HUES6 (cell line): ENCODE data around the gene CFAP54.
A peak's percentile ranks its signal among the peaks of the same experiment; 100 is the strongest.

Experiments
- H3K27ac ChIP-seq: 2 replicates; pipeline ENCODE4 v1.7.0; 2013; ENCODE audit warnings: low read depth, mild to moderate bottlenecking, low read length, inconsistent platforms
- H3K27me3 ChIP-seq: 2 replicates; pipeline ENCODE4 v1.6.1; 2013; ENCODE audit warnings: low read length; ENCODE audit not compliant: control insufficient read depth, insufficient read depth
- H3K36me3 ChIP-seq: 2 replicates; pipeline ENCODE4 v1.6.1; 2013; ENCODE audit warnings: low read length; ENCODE audit not compliant: control insufficient read depth, insufficient read depth
- H3K4me1 ChIP-seq: 2 replicates; pipeline ENCODE4 v1.6.1; 2013; ENCODE audit warnings: low read length; ENCODE audit not compliant: control insufficient read depth, insufficient read depth
- H3K4me3 ChIP-seq: 2 replicates; pipeline ENCODE4 v1.5.1; 2013; ENCODE audit warnings: low read depth, low read length
- H3K9ac ChIP-seq: one replicate; pipeline ENCODE4 v1.6.1; 2013; ENCODE audit warnings: mild to moderate bottlenecking, low read length
- H3K9me3 ChIP-seq: 2 replicates; pipeline ENCODE4 v1.6.1; 2013; ENCODE audit warnings: low read depth, low read length; ENCODE audit not compliant: control insufficient read depth, insufficient read depth

The CFAP54 gene

DNA sequence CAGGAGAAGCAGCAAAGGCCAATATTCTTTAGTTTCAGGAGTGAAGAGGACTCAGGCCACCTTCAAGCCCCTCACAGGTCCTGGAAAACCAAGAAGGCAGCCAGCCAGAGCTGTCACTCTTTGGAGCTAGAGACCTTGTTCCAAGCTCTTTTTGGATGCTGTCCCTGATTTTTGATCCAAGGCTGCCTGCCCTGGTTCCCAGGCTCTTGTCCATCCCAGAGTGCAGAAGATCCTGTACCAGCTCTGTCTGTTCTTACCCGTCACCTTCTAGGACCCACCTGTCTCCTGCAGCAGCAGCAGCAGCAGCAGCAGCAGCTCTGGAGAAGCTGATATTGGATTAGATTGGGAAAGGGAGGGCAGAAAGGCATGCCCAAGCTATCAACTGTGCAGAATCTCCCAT lies 260.6 kb downstream of the CFAP54 start:
- Histone ChIP-seq H3K9ac (peak overlapping the region; percentile 51), H3K27ac (peak overlapping the region; percentile 75), H3K27me3 (no peaks in the 10 kb centered on the region), H3K36me3 (no peaks in the 10 kb centered on the region), H3K4me1 (no peaks in the 10 kb centered on the region), H3K9me3 (no peaks in the 10 kb centered on the region), H3K4me3 (no peak overlapping the region)

- Histone ChIP-seq H3K27ac (no peak overlapping the region), H3K9ac (no peak overlapping the region), H3K4me1 (no peaks in the 10 kb centered on the region), H3K36me3 (no peaks in the 10 kb centered on the region), H3K27me3 (no peaks in the 10 kb centered on the region), H3K9me3 (no peaks in the 10 kb centered on the region), H3K4me3 (no peak overlapping the region)
These were observed 262.2 kb downstream of the CFAP54 start for GRCh38 chr12:96751626-96752025.

GRCh38 chr12:96752211-96752610 lies 262.8 kb downstream of the CFAP54 start:
- Histone ChIP-seq H3K27ac (no peak overlapping the region), H3K9ac (no peak overlapping the region), H3K4me1 (no peaks in the 10 kb centered on the region), H3K27me3 (no peaks in the 10 kb centered on the region), H3K4me3 (no peak overlapping the region), H3K36me3 (no peaks in the 10 kb centered on the region), H3K9me3 (no peaks in the 10 kb centered on the region)

GRCh38 chr12:96766232-96766631 lies 276.9 kb downstream of the CFAP54 start:
- Histone ChIP-seq H3K4me3 (no peak overlapping the region), H3K9me3 (no peaks in the 10 kb centered on the region), H3K36me3 (no peaks in the 10 kb centered on the region), H3K4me1 (no peaks in the 10 kb centered on the region), H3K27ac (no peak overlapping the region), H3K27me3 (no peaks in the 10 kb centered on the region), H3K9ac (no peak overlapping the region)

GRCh38 chr12:96769400-96769799 lies 280.0 kb downstream of the CFAP54 start:
- no peak overlapping the region for H3K9ac ChIP-seq
- no peaks in the 10 kb centered on the region for H3K4me1 ChIP-seq
- H3K4me3 ChIP-seq: no peak overlapping the region
- no peaks in the 10 kb centered on the region for H3K9me3 ChIP-seq
- no peaks in the 10 kb centered on the region for H3K36me3 ChIP-seq
- H3K27ac ChIP-seq: no peak overlapping the region
- H3K27me3 ChIP-seq: no peaks in the 10 kb centered on the region

GRCh38 chr12:96770219-96771102 lies 281.1 kb downstream of the CFAP54 start:
- Histone ChIP-seq H3K9ac (no peak overlapping the region), H3K27ac (no peak overlapping the region), H3K4me3 (no peak overlapping the region), H3K27me3 (no peaks in the 10 kb centered on the region), H3K36me3 (no peaks in the 10 kb centered on the region), H3K4me1 (no peaks in the 10 kb centered on the region), H3K9me3 (no peaks in the 10 kb centered on the region)

DNA sequence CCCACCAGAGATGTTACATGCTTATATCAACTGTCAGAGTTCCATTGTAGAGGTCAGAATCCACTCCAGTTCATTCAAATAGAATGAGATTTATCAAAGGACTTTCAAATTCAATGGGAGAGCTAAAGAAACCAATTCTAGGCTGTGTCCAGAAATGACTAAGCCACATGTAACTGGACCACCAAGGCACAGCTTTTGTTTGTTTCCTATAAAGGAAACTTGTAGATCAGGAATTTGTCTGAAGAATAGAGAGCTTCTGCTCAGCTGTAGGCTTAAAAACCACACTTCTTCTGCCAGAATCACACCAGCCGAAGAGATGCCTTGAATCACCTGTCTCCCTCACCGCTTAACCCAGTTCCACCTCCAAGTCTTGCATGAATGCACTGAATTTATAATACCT lies 283.7 kb downstream of the CFAP54 start:
- no peaks in the 10 kb centered on the region for H3K36me3 ChIP-seq
- no peaks in the 10 kb centered on the region for H3K27me3 ChIP-seq
- no peaks in the 10 kb centered on the region for H3K9me3 ChIP-seq
- no peaks in the 10 kb centered on the region for H3K4me1 ChIP-seq
- H3K27ac ChIP-seq: no peak overlapping the region
- no peak overlapping the region for H3K9ac ChIP-seq
- H3K4me3 ChIP-seq: no peak overlapping the region

DNA sequence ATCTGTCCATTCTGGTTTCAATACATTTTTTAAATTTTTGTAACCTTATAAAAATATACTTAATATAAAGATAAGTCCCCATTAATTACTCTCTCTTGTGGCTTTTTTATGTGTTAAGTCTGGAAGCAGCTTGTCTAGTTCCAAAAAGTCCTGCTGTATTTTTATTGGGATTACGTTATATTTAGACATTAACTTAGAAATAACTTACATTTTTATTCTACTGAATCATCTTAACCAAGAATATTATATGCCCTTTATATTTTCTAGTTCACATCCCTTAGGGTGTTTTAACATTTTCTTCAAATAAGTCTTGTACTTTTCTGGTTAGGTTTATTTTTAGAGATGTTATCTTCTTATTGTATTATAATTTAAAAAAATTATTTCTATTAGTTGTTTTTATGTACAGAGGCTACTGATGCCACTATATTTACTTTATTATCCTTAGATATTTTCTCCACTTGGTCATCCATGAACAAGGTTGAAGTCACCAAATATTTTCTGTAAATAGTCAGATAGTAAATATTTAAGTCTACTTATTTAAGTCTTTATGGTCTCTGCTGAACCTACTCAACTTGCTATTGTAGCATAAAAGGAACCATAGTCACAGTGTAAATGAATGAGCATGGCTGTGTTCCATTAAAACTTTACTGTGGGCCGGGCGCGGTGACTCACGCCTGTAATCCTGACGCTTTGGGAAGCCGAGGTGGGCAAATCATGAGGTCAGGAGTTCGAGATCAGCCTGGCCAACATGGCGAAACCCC lies 285.3 kb downstream of the CFAP54 start:
- no peak overlapping the region for H3K27ac ChIP-seq
- H3K9me3 ChIP-seq: no peaks in the 10 kb centered on the region
- no peak overlapping the region for H3K4me3 ChIP-seq
- no peaks in the 10 kb centered on the region for H3K27me3 ChIP-seq
- H3K9ac ChIP-seq: no peak overlapping the region
- no peaks in the 10 kb centered on the region for H3K4me1 ChIP-seq
- H3K36me3 ChIP-seq: no peaks in the 10 kb centered on the region

DNA sequence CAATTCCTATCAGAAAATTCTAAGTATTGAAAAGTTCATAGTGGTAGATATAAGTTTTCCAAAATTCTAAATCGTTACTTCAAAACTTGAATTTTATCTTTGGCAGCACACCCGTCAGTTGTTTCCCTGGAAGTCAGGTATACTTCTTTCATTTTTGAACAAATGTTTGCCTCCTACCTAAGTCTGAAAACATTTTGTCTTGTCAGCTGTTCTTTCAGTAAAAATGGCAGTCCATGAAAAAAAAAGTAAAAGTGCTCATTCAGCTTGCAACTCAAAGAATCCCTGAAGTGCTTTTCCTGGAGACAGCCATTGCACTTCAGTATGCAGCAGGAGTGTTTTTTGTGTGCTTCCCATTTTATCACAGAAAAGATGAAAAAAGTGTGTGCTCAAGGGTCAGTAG lies 287.5 kb downstream of the CFAP54 start:
- H3K4me1 ChIP-seq: no peaks in the 10 kb centered on the region
- H3K9ac ChIP-seq: no peak overlapping the region
- no peaks in the 10 kb centered on the region for H3K27me3 ChIP-seq
- H3K27ac ChIP-seq: no peak overlapping the region
- H3K9me3 ChIP-seq: no peaks in the 10 kb centered on the region
- H3K36me3 ChIP-seq: no peaks in the 10 kb centered on the region
- no peak overlapping the region for H3K4me3 ChIP-seq

- no peaks in the 10 kb centered on the region for H3K27me3 ChIP-seq
- no peak overlapping the region for H3K9ac ChIP-seq
- H3K36me3 ChIP-seq: no peaks in the 10 kb centered on the region
- no peaks in the 10 kb centered on the region for H3K9me3 ChIP-seq
- no peak overlapping the region for H3K4me3 ChIP-seq
- H3K27ac ChIP-seq: no peak overlapping the region
- H3K4me1 ChIP-seq: no peaks in the 10 kb centered on the region
These were observed 291.0 kb downstream of the CFAP54 start for GRCh38 chr12:96780330-96780729.

DNA sequence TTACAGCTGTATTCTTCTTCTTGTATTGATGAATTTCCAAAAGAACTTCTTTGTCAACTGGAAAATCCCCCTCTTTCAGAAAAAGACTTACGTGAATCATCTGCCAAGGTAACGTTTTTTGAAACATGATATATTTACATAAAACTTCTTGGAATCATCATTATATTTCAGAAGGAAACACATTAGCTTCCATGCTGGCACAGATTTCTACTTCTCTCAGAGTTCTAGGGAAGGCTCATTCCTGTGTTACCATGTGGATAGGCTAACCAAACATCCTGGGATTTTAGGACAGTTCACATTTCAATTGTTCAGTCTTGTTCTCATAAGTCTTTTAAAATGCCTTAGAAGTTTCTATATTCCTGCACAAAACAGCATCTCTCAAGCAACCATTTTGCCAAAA lies 297.4 kb downstream of the CFAP54 start:
- H3K36me3 ChIP-seq: no peaks in the 10 kb centered on the region
- no peak overlapping the region for H3K4me3 ChIP-seq
- no peaks in the 10 kb centered on the region for H3K9me3 ChIP-seq
- H3K4me1 ChIP-seq: no peaks in the 10 kb centered on the region
- no peak overlapping the region for H3K27ac ChIP-seq
- no peak overlapping the region for H3K9ac ChIP-seq
- H3K27me3 ChIP-seq: no peaks in the 10 kb centered on the region
